HG03354 (cell line): ENCODE data around the gene DUSP11.
"Not testable (repeated sequence)": the region's sequence is repeated elsewhere in the genome, so short reads cannot be mapped to it uniquely, and the experiment has no call there.

Source experiments
- ATAC-seq: cut with Tn5 transposase; IDR thresholded peaks from one replicate; pipeline ENCODE4 v1.9.1; 2021; ENCODE audit warnings: mild to moderate bottlenecking; ENCODE audit not compliant: unreplicated experiment, poor library complexity, severe bottlenecking

Gene DUSP11

GRCh38 chr2:73728043-73728442, 51.9 kb downstream of the DUSP11 start:
- ATAC-seq: no peak

DNA sequence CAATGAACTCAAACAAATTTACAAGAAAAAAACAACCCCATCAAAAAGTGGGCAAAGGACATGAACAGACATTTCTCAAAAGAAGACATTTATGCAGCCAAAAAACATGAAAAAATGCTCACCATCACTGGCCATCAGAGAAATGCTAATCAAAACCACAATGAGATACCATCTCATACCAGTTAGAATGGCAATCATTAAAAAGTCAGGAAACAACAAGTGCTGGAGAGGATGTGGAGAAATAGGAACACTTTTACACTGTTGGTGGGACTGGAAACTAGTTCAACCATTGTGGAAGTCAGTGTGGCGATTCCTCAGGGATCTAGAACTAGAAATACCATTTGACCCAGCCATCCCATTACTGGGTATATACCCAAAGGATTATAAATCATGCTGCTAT, 53.2 kb downstream of the DUSP11 start:
- ATAC-seq: not testable (repeated sequence)

DNA sequence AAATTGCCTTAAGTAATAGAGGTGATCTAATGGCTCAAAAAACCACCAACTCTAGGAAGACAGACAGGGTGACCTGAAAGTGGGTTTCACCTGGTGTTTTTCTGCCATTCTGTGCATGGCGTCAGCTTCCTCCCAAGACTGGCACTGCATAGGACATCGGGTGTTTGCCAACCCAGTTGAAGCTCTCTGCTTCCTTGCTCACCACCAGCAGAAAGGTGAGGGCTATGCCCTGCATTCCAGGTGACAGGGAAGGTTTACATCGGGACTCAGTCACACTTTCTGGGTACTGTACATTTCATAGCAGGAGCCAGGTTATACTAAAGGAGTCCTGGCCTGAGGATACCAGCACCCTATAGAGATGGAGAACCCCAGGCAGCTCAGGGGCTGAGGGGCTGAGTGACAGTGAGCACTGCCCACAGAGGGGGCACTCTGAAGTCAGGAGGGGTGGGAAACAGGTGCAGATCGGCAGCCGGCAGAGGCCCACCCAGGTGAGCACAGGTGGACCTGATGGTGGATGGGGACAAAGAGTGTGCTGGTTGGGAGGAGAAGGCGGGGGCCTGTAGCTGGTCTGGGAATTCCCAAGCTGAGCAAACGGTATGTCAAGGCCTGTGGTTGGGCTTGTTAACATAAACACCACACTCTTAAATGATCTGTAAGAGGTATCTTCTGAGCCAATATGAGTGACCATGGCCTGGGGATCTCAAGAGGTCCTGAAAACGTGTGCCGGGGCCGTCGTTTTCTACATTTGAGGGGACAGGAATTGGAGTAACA, 60.9 kb downstream of the DUSP11 start:
- no peak for ATAC-seq

GRCh38 chr2:73718421-73718820, 61.5 kb downstream of the DUSP11 start:
- no peak for ATAC-seq

GRCh38 chr2:73717695-73718094, 62.2 kb downstream of the DUSP11 start:
- not testable (repeated sequence) for ATAC-seq

DNA sequence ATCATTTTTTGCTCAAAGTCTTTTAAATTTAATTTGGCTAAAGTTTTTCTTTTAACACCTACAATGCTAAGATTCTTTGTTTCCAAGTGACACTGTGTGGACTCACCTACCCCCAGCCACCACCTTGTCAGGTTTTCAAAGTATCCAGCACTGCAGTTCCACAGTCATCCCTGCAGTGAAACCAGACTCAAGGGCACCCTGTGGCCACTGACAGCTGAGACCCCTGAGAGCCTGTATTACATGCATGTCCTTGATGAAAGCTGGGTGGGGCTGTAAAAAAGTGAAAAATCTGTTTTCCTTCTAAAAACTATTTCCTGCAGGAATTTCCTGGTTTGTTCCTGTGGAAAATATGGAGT, 62.7 kb downstream of the DUSP11 start:
- ATAC-seq: no peak

DNA sequence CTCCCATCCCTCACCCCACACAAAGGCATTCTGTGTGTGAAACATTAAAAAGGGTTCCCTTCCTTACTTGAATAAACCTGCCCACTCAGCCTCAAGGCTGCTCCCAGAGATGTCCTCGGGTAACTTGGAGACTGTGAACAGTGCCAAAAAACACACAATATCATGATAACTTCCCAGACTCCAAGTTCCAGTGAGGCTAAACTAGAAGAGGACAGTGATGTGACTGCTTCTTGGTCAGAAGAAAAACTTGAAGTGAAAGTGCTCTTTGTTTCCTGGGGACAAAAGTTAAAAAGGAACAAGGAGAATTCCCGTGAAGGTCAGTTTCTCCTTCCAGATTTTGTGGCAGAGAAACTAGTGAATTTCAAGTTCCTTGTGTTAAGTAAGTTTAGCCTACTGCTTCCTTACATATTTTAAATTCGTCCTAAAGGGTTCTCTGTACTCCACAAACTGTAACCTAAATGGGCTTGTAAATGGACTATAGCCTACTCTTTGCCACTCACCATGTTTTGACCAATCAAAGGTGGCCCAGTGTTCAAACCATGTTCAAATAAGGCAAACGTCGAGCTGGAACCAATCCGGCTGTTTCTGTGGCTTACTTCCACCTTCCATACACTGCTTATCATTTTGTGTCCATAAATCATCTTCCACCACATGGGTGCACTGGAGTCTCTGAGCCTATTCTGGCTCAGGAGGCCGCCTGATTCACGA, 63.2 kb downstream of the DUSP11 start:
- no peak for ATAC-seq

GRCh38 chr2:73714091-73714490, 65.8 kb downstream of the DUSP11 start:
- ATAC-seq: no peak
